MCF 10A (cell line): ENCODE results near the gene TERB2. TPM values are rescaled to one million over a fixed set of nuclear protein-coding genes. Genes with fewer than 3 reads are reported as not detected.
"Not testable (repeated sequence)": the region's sequence is repeated elsewhere in the genome, so short reads cannot be mapped to it uniquely, and the experiment has no call there.

Source experiments
- BruUV-seq: library from RNA; stranded (reverse); fragments of 400-500 nt; replicated peaks from 2 replicates; lab custom pipeline; 2021; lab: Mats Ljungman, UMichigan
- CTCF ChIA-PET: fragments of 300-600 bp; sonication (Branson Sonifier 250); formaldehyde crosslinking; extraction: SDS; loops from one replicate; lab custom pipeline; 2021; ENCODE audit warnings: antibody characterized with exemption, inconsistent platforms; lab: Yijun Ruan, JAX
- POLR2A ChIA-PET: fragments of 300-600, 350-650 bp; sonication (Branson Sonifier 250); formaldehyde crosslinking; extraction: SDS; loops from one replicate; lab custom pipeline; 2020; ENCODE audit warnings: antibody characterized with exemption, inconsistent platforms; lab: Yijun Ruan, JAX
- DNase-seq: peaks from one replicate; pipeline ENCODE4 v3.0.0-alpha.2; 2018; ENCODE audit not compliant: unreplicated experiment
- H3K27ac Mint-ChIP-seq: one replicate; pipeline ENCODE4 v1.8.0; 2022; ENCODE audit warnings: mild to moderate bottlenecking, low read depth, mixed read lengths; ENCODE audit not compliant: unreplicated experiment
- H3K27me3 Mint-ChIP-seq: one replicate; pipeline ENCODE4 v1.8.0; 2022; ENCODE audit warnings: mixed read lengths; ENCODE audit not compliant: insufficient read depth, unreplicated experiment
- H3K36me3 Mint-ChIP-seq: one replicate; pipeline ENCODE4 v1.8.0; 2022; ENCODE audit warnings: mild to moderate bottlenecking, moderate library complexity, mixed read lengths; ENCODE audit not compliant: insufficient read depth, unreplicated experiment
- H3K4me1 Mint-ChIP-seq: one replicate; pipeline ENCODE4 v1.8.0; 2022; ENCODE audit warnings: mixed read lengths; ENCODE audit not compliant: insufficient read depth, unreplicated experiment
- H3K4me3 Mint-ChIP-seq: one replicate; pipeline ENCODE4 v1.8.0; 2022; ENCODE audit warnings: mild to moderate bottlenecking, moderate library complexity, mixed read lengths; ENCODE audit not compliant: unreplicated experiment
- H3K9me3 Mint-ChIP-seq: one replicate; pipeline ENCODE4 v1.8.0; 2022; ENCODE audit warnings: mixed read lengths; ENCODE audit not compliant: unreplicated experiment
- CTCF ChIP-seq: fragments of 200-600 bp; IDR thresholded peaks from one replicate; pipeline ENCODE4 v1.8.0; 2022; ENCODE audit warnings: antibody characterized with exemption, mild to moderate bottlenecking; ENCODE audit not compliant: unreplicated experiment
- intact Hi-C: fragments of 100-400 bp; cut with micrococcal nuclease; formaldehyde crosslinking; loops from 2 replicates; pipeline ENCODE4 v1.14.1; 2022
- total RNA-seq: library from RNA; stranded (reverse); gene quantifications from 2 replicates; pipeline ENCODE4 v1.2.3, GENCODE V29; 2022

TERB2 gene
- total RNA-seq, 1 experiment from 2014 or later, result not detected

GRCh38 chr15:44988870-44989219 is 32.4 kb downstream of the TERB2 start:
- H3K27ac Mint-ChIP-seq, result not testable (repeated sequence)

GRCh38 chr15:44997632-44998031 is 41.1 kb downstream of the TERB2 start:
- H3K4me1 Mint-ChIP-seq, H3K9me3 Mint-ChIP-seq: not testable (repeated sequence)

More at GRCh38 chr15:44988870-44989219, 32.4 kb downstream of the TERB2 start:
- BruUV-seq, CTCF ChIA-PET, H3K4me3 Mint-ChIP-seq, intact Hi-C loops, POLR2A ChIA-PET, DNase-seq, H3K36me3 Mint-ChIP-seq, H3K4me1 Mint-ChIP-seq, H3K9me3 Mint-ChIP-seq: not testable (repeated sequence)
- H3K27me3 Mint-ChIP-seq, result peaks cover 31% of the 10 kb centered on the region

GRCh38 chr15:44999105-44999504 is 42.6 kb downstream of the TERB2 start:
- ChIA-PET CTCF (no interaction called here), POLR2A (interaction anchor here (0.6 kb wide), 1 partner anchor 9 kb away, joined by 3 read pairs; no protein-coding TSS in a partner anchor)
- TF ChIP-seq CTCF, result no peak
- no peaks in the 10 kb centered on the region for H3K9me3 Mint-ChIP-seq
- no peak for DNase-seq
- no peaks in the 10 kb centered on the region for H3K4me1 Mint-ChIP-seq
- no peak overlapping the region for H3K4me3 Mint-ChIP-seq
- intact Hi-C loops, result no loop called here
- H3K27ac Mint-ChIP-seq, result no peak overlapping the region
- no TSS peak for BruUV-seq
- peaks cover 4% of the 10 kb centered on the region for H3K27me3 Mint-ChIP-seq
- no peaks in the 10 kb centered on the region for H3K36me3 Mint-ChIP-seq

More at GRCh38 chr15:44997632-44998031, 41.1 kb downstream of the TERB2 start:
- DNase-seq, H3K4me3 Mint-ChIP-seq, H3K36me3 Mint-ChIP-seq, H3K27ac Mint-ChIP-seq, CTCF ChIA-PET, BruUV-seq, intact Hi-C loops: not testable (repeated sequence)
- H3K27me3 Mint-ChIP-seq, result peaks cover 19% of the 10 kb centered on the region
- POLR2A ChIA-PET, result interaction anchor here (0.6 kb wide), 1 partner anchor 284 kb away, joined by 4 read pairs; no protein-coding TSS in a partner anchor

DNA sequence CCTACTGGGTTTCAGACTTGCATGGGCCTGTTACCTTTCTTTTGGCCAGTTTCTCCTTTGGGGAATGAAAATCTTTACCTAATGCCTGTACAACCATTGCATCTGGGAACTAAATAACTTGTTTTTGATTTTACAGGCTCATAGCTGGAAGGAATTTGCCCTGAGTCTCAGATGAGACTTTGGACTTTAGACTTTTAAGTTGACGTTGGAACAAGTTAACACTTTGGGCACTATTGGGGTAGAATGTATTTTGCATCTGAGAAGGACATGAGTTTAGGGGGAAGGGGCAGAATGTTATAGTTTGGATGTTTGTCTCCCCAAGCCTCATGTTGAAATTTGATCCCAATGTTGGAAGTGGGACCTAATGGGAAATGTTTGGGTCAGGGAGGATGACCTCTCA is 44.7 kb downstream of the TERB2 start:
- BruUV-seq, DNase-seq, CTCF ChIA-PET, H3K4me1 Mint-ChIP-seq, POLR2A ChIA-PET, H3K27me3 Mint-ChIP-seq, H3K36me3 Mint-ChIP-seq, H3K9me3 Mint-ChIP-seq, H3K27ac Mint-ChIP-seq, H3K4me3 Mint-ChIP-seq, intact Hi-C loops: not testable (repeated sequence)

DNA sequence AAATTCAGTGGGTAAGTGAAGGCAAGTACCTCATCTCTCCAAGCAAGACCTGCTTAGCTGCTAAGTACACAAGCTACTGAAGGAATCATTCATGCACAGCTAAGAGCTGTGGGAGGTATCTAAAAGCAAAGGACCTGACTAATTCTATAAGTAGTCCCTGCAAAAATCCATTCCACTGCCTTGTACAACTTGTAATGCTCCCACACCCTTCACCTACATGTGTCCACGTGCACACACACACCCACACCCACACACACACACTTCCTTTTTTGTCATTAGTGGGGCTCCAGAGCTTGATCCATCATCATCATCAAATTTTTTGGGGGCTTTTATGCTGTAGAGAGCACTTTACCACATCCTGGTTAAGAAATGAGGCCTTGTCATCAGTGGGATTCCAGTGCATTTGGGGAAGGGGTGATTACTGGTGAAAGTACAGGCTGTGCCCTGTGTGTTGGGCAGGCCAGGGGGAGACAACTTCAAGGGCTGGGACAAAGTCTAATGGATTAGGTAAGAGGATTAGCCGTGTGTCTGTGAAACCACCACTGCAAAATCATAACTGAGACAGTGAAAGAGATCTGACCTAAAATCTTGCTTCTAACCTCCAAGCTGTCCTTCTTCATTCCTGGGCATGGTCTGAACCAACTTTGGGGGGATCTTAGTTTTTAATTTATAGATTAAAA is 47.4 kb downstream of the TERB2 start:
- ChIA-PET CTCF (interaction anchor here (0.6 to 1.2 kb wide), 2 partner anchors 12 to 14 kb away, joined by 3 read pairs; no protein-coding TSS in a partner anchor), POLR2A (interaction anchor here (0.6 kb wide), 1 partner anchor 37 kb away, joined by 3 read pairs; no protein-coding TSS in a partner anchor)
- H3K27ac Mint-ChIP-seq, intact Hi-C loops, H3K4me3 Mint-ChIP-seq, H3K9me3 Mint-ChIP-seq, H3K4me1 Mint-ChIP-seq, BruUV-seq, H3K36me3 Mint-ChIP-seq, DNase-seq, H3K27me3 Mint-ChIP-seq: not testable (repeated sequence)

GRCh38 chr15:45004590-45005175 is 48.2 kb downstream of the TERB2 start:
- H3K4me1 Mint-ChIP-seq, BruUV-seq, H3K36me3 Mint-ChIP-seq, DNase-seq, H3K27me3 Mint-ChIP-seq, H3K9me3 Mint-ChIP-seq, H3K27ac Mint-ChIP-seq, H3K4me3 Mint-ChIP-seq, intact Hi-C loops, POLR2A ChIA-PET: not testable (repeated sequence)
- CTCF ChIA-PET, result interaction anchor here (0.6 to 1.2 kb wide), 2 partner anchors 15 to 39 kb away, joined by 3 read pairs; no protein-coding TSS in a partner anchor
